ENCODE measurements around the gene SLC50A1.
A peak's percentile ranks its signal among the peaks of the same experiment; 100 is the strongest.
"Not testable (repeated sequence)": the region's sequence is repeated elsewhere in the genome, so short reads cannot be mapped to it uniquely, and the experiment has no call there.

SLC50A1 gene

GRCh38 chr1:155137154-155137949 is 1.7 kb downstream of the SLC50A1 start:
- DNase-seq = no peak

DNA sequence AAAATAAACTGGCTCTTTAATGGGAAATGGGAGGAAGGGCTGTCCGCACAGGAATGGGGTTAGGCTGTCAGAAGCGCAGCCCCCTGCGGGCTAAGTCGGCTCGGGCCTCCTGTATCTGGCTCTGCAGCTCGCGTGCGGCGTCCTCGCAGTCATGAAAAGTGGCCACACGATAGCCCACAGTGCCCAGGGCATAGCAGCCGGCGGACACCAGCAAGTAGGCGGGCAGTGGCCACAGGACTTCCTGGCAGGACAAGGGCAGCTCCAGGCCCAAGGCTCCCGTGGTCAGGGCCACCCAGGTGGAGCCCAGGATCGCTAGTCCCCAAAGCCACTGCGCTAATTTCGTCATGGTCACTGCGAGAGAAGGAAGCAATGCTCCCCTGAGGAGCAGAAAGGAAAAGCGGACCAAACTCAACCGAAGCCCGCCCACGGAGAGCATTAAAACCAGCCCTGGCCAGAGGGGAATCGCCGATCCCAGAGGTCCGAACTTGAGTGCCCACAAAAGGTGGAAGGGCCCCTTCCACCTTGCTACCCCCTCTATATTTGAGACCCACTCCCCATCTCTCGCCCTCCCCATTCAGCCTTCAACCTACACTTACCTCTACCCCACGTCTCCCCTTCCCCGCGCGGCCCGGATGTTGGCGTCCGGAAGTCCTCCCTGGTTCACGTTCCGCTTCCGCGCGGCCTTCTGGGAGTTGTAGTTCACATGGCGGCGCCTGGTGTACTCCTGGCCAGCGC is 4.4 kb downstream of the SLC50A1 start, which contains the start of gene DPM3:
Gene DPM3, minus strand, starts transcription at position 637 of the 735 bp plus-strand sequence. Its CDS starts 291 bp downstream, at position 346.
- DNase-seq = peak; percentile 34

DNA sequence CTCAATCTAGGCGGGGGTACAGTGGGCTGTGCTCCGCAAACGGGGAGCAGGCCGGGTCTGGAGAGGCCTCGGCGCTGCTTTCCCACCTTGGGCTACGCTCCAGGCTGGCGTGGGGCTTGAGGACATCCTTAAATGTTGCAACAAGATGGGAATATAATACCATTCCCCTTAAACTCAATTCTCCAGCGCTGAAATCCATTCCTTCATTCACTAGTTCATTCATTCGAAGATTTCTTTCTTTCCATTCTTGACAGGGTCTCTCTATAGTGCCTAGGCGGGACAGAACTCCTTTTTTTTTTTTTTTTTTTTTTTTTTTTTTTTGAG is 4.9 kb downstream of the SLC50A1 start:
- no peak for DNase-seq

DNA sequence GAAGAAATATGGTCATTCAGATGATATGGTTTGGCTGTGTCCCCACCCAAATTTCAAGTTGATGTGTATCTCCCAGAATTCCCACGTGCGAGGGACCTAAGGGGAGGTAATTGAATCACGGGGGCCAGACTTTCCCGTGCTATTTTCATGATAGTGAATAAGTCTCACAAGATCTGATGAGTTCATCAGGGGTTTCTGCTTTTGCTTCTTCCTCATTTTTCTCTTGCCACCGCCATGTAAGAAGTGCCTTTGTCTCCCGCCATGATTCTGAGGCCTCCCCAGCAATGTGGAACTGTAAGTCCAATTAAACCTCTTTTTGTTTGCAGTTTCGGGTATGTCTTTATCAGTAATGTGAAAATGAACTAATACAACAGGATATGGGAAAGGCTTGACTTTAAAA is 6.1 kb downstream of the SLC50A1 start:
- no peak for DNase-seq

DNA sequence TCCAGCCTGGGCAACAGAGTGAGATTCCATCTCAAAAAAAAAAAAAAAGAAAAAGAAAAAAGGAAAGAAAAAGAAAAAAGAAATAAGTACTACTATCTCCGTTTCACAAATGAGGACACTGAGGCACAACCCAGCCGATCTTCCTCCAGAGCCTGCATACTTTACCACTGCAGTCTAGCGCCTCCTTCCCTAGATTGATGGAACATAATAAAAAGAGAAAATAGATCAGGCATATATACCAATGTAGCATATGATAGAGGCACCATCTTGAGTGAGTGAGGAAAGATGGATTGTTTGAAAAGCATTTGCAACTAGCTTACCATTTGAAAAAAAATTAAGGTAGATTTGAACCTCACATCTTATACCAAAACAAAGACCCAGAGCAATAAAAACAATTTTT is 9.8 kb downstream of the SLC50A1 start:
- DNase-seq = no peak

- DNase-seq = not testable (repeated sequence)
These were observed 20.5 kb downstream of the SLC50A1 start for GRCh38 chr1:155155996-155156643.

DNA sequence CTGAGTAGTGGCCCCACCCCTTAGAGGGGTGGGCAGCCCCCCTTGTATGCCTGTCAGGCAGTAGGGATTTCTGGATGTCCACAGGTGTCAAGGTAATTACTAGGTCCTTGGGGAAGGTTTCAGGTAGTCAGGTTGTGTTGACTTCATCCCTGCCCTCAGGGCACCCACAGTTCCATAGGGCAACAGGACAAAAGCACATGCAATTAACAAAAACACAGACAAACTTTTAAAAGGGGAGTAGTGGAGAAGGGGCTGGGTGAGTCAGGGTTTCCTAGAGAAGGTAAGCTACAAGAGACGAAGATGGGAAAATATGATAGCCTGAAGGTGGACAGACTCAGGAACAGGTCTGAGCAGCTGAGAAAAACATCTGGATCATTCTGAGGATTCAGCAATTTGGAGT is 23.3 kb downstream of the SLC50A1 start:
- DNase-seq = no peak

DNA sequence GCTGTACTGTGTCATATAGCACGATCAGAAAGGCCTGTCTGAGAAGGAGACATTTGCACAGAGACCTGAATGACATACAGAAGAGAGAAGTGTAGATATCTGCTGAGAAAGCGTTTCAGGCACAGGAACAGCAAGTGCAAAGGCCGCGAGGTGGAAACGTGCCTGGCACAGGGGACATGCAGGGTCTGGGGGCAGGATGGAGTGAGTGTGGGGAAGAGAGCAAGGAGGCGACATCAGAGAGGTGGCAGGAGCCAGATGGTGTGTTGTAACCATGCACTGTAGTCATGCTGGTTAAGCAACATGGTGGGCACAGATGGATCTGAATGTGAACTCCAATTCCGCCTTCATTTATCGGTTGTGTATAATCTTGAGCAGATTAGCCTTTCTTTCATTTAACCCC is 24.5 kb downstream of the SLC50A1 start:
- DNase-seq = no peak

DNA sequence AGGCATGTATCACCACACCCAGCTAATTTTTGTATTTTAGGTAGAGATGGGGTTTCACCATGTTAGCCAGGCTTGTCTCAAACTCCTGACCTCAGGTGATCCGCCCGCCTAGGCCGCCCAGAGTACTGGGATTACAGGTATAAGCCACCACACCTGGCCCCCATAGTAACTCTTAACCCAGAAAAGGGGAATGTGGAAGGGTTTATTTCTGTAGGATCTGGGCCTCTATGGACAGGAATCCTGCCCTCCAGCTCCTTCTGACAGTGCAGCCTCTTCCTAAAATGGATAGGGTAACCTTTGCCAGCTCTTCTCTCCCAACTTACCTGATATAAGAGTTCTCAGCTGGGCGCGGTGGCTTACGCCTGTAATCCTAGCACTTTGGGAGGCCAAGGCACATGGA is 27.0 kb downstream of the SLC50A1 start:
- not testable (repeated sequence) for DNase-seq

DNA sequence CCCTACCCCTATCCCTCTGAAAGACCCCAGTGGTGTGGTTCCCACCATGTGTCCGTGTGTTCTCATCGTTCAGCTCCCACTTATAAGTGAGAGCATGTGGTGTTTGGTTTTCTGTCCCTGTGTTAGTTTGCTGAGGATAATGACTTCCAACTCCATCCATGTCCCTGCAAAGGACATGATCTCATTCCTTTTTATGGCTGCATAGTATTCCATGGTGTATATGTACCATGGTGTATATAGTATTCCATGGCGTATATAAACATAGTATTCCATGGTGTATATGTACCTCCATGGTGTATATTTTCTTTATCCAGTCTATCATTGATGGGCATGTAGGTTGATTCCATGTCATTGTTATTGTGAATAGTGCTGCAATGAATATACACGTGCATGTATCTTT is 28.1 kb downstream of the SLC50A1 start:
- not testable (repeated sequence) for DNase-seq

DNA sequence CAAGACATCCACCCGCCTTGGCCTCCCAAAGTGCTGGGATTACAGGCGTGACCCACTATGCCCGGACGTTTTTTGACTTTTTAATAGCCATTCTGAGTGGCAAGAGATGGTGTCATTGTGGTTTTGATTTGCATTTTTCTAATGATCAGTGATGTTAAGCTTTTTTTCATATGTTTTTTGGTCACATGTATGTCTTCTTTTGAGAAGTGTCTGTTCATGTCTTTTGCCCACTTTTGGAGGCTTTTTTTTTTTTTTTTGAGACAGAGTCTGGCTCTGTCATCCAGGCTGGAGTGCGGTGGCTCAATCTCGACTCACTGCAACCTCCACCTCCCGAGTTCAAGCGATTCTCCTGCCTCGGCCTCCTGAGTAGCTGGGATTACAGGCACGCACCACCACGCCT is 29.0 kb downstream of the SLC50A1 start:
- DNase-seq = not testable (repeated sequence)

GRCh38 chr1:155166051-155166470 is 30.4 kb downstream of the SLC50A1 start:
- no peak for DNase-seq

DNA sequence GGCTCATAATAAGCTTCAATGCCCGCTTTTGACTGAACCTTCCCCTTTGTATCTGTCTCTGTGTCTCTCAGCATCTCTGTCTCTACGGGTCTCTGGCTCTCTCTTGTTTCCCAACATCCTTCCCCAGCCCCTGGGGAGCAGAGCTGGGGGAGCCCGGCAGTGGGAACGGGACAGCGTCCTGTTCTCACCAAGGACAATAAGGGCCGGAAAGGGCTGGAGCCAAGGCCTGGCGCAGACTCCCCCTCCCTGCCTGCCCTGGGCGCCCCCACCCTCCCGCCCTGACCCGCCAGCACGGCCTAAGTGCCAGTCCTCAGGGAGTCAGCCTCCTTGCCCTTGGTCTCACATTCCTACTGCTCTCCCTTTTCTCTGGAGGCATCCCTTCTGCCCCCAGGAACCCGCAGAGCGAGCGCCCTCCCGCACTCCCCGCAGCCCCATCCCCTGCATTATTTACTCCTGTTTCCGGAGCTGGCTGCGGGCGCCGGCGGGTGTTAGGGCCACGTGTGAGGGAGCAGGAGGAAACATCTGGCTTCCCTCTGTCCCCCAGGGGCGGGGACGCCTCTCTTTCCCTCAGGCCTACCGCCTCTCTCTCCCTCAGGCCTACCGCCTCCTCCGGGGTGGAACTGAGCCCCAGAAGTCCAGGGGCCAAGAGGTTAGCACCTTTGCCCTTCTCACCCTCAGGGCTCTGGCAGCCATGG is 31.0 kb downstream of the SLC50A1 start:
- DNase-seq = no peak

DNA sequence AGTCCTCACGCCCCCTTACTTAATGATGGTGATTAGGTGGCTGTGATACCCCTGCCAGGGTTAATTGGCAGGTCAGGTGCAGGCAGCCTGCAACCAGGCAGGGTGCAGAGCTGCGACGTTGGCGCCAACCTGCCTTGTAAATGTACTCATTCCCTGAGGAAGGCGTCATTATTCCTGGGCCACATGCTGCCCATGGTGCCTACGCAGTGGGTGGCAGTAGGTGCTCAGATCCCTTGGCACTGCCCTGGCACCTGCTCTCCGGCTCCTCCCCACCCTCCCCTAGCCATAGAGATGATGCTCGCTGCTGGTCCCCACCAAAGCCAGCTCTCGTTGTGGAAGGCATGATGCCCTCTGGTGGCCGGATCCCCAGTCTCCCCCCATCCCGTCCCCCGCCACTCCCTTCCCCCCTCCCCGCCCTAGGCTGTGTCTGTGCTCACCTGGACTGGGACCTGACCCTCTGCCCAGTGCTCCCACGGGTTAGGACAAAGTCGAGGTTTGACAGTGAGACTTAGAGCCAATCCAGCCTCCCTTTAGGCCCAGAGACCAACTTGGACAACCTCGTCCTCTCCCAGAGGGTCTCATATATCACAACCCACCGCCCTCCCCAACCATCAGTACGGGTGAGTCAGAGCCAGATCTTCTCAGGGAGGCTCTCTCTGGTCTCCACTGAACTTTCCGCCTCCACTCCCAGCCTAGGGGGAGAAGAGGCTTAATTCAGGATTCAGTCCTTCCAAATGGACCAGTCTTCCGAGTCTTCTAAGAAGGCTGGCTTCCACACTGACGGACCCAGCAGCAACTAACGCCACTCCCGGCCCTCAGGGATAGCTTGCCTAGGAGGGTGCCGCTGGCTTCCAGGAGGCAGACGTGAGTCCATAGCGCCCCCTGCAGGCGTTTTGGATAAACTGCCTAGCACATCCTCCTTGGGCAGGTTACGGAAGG is 31.8 kb downstream of the SLC50A1 start:
- DNase-seq = peak; percentile 85

- not testable (repeated sequence) for DNase-seq
These were observed 32.4 kb downstream of the SLC50A1 start for GRCh38 chr1:155168105-155168445.

GRCh38 chr1:155168456-155169210 is 33.0 kb downstream of the SLC50A1 start:
- DNase-seq = no peak

DNA sequence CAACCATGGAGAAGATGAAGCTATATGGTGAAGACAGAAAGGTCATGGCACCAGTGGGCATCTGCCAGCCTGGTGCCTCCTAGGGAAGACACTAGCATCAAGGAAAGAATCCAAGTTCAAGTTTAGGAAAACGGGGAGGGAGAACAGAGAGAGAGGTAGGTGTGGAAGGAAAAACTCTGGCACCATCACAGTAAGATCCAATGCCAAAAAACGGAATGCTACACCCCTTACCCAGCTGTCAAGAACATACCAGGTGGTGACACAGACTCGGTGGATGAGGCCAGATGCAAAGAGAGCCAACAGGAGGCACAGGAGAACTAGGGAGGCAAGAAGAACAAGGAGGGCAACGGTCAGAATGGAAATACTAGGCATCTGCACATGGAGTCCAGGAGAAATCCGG is 33.9 kb downstream of the SLC50A1 start:
- DNase-seq = no peak

- no peak for DNase-seq
These were observed 34.6 kb downstream of the SLC50A1 start for GRCh38 chr1:155170101-155170785.

- no peak for DNase-seq
These were observed 35.2 kb downstream of the SLC50A1 start for GRCh38 chr1:155170806-155171205.

DNA sequence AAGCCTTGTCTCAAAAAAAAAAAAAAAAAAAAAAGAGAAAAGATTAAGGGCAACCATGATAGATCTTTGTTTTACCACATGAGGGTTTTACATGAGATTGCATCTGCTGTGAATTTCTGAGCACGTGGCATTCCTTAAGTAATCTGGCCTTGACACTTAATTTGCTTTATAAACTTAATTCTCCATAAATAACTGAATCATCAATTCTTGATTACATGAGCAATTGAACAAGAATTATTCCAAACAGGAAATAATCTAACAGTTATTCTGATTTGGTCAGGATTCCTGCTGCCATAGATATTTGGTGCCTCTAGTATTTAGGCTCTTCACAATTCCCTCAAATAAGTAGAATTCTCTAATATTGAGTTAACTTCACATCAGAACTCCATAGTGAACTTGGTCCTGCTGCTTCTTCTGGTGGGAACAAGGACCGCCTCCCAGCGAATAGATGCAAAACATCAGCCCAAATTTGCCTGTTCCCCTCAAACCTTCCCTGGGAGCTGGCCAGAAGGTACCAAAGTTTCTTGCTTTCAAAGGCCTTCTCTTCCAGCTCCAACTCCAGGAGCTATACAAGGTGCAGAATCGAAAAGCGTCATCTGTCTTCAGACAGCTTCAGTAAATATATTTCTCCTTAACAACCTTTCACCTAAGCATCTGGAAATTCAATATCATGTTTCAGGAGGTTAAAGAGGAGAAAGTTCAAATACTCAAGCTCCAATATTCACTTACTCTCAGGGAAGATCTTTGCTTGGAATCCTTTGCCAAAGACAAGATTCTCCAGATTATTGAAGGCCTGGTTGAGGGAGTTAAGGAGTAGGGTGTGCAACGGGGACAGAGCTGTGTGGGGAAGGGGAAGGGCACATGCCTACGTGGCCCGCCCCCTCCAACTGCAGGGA is 36.4 kb downstream of the SLC50A1 start:
- DNase-seq = no peak
